Upper lobe of left lung (tissue), 4 donors: ENCODE measurements around the gene RBM10.

Source experiments
- CTCF ChIP-seq, 6 experiments: fragments of 450-650 bp in 4 of 6; fragments of 200-600 bp in 2 of 6; sonication (generic) in 2 of 6; IDR thresholded peaks; one replicate each; pipeline ENCODE4 v1.5.1; 2016 to 2019; ENCODE audit warnings: antibody characterized with exemption in 6 of 6
- EP300 ChIP-seq, 4 donors: sonication (generic); formaldehyde crosslinking; IDR thresholded peaks; one replicate each; pipeline ENCODE4 v1.5.1; 2017; ENCODE audit warnings: antibody characterized with exemption in 4 of 4, control low read depth in 2 of 4

- no peak for TF ChIP-seq CTCF (IDR thresholded peaks at IDR 0.05)
- TF ChIP-seq EP300 (IDR thresholded peaks at IDR 0.05): no peak
Observed at GRCh38 chrX:47156611-47157520, 11.8 kb downstream of the RBM10 start.
